Posterior cingulate gyrus (tissue), 11 donors: Measurements from ENCODE around the gene TGFBRAP1.
A peak's percentile ranks its signal among the peaks of the same experiment; 100 is the strongest.

Experiments
- DNase-seq, 10 donors: peaks; one replicate each; pipeline versions ENCODE4 v3.0.0 to v3.0.0-alpha.2; 2020 to 2021; ENCODE audit warnings: mixed read lengths in 3 of 10
- intact Hi-C: fragments of 100-400 bp; cut with DNase I; formaldehyde crosslinking; loops from one replicate; pipeline ENCODE4 v1.15.1; 2023

Gene TGFBRAP1

DNA sequence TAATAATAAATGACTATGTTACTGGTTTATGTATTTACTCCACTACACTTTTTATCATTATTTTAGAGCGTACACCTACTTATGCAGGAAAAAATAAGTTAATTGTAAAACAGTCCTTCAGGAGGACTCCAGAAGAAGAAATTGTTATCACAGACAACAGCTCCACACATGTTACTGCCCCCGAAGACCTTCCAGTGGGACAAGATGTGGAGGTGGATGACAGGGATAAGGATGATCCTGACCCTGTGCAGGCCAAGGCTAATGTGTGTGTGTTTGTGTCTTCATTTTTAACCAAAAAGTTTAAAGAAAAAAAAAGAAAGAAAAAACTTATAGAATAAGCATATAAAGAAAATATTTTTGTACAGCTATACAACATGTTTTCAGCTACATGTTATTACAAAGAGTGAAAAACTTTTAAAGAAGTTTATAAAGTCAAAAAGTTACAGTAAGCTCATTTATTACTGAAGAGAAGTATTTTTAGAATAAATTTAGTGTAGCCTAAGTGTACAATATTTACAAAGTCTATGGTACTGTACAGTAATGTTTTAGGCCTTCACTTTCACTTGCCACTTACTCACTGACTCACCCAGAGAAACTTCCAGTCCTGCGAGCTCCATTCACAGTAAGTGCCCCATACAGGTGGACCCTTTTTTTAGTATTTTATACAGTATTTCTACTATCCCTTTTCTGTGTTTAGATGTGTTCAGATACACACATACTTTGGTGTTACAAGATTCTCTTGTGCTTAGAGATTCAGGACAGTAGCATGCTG lies 7.5 kb downstream of the TGFBRAP1 start:
- intact Hi-C loops, result no loop called here
- DNase-seq, result no peak

DNA sequence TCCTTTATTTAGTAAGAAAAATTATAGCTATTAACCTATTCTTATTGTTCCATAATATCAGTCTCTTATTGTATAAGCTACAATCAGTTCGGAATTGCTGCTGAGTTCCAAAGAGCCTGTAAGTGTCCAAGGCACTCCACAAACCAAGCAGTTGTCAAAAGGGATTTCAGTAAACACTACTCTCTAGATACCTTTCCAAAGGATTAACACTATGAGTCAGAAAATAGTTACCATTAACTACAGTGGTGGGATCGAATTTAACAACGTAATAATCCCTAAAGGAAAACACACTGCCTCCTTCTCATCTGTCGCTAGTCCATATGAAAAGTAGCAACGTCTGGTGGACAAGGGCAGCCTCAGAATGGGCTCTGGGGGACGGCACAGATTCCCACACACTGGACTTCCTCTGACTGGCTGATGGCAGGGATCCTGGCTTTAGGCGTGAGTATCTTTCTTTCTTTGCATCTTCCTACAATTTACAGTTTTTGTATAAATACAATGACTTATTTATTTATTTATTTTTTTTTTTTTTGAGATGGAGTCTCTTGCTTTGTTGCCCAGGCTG lies 8.8 kb downstream of the TGFBRAP1 start:
- DNase-seq, result no peak
- intact Hi-C loops, result no loop called here

DNA sequence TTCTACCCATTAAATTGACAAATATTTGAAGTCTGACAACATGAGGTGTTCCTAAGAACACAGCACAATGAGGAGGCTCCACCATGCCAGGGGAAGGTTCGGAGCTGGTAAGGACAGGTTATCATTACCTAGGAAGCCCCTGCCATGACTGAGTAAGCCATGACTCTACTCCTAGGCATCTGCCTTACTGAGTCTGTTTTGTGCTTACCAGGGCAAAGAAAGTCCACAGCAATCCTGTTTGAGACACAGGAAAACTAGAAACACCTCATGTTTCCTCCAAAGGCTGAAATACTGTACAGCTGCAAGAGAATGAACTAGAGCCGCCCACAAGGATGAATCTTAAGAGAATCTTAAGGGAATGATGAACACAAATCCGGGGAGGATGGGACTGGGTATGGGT lies 11.6 kb downstream of the TGFBRAP1 start:
- intact Hi-C loops, result no loop called here
- DNase-seq, result no peak

DNA sequence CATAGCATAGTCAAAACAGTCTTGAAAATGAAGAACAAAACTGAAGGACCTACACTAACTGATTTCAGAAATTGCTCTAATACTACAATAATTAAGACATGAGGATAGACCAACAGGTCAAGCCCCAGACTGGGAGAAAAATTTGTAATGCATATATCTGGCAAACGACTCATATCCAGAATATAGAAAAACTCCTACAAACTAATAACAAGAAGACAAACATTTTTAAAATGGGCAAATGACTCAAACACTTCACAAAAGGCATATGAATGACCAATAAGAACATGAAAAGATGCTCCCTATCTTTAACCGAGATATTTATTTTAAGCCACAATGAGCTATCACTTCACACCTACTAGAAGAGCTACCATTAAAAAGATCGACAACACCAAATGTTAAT lies 14.2 kb downstream of the TGFBRAP1 start:
- DNase-seq, result no peak
- intact Hi-C loops, result no loop called here

DNA sequence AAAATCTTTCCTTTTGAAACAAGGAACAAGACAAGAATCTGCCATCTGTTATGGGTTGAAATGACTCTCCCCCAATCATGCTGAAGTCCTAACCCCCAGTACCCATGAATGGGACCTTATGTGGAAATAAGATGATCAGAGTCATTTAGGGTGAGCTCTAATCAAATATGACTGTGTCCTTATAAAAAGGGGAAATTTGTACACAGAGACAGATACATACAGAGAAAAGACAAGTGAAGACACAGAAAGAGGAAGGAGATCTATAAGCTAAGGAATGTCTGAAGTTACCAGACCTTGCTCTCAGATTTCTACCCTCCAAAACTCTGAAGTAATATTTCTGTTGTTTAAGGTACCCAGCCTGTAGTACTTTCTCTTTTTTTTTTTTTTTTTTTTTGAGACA lies 15.7 kb downstream of the TGFBRAP1 start:
- DNase-seq, result no peak
- intact Hi-C loops, result no loop called here

DNA sequence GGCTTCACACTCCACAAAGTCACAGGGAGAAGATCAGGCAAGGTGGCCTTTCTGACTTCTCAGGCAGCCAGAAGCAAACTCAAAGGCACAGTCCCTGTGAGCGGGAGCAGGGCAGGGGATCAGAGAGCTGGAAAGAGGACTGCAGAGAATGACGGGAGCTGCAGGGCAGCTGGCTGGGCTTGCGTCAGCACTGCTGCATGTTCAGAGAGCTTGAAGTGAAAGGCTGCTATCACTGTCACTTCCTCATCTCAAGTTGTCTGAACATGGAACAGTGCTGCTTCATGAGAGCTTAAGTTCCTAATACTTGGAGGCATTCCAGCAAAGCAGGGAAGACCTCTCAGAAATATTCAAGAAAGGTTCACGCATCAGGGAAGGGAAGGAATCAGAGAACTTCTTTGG lies 20.4 kb downstream of the TGFBRAP1 start:
- DNase-seq, result peak in 6 of 10 donors; percentile 24 to 92 (median 32)
- intact Hi-C loops, result no loop called here

DNA sequence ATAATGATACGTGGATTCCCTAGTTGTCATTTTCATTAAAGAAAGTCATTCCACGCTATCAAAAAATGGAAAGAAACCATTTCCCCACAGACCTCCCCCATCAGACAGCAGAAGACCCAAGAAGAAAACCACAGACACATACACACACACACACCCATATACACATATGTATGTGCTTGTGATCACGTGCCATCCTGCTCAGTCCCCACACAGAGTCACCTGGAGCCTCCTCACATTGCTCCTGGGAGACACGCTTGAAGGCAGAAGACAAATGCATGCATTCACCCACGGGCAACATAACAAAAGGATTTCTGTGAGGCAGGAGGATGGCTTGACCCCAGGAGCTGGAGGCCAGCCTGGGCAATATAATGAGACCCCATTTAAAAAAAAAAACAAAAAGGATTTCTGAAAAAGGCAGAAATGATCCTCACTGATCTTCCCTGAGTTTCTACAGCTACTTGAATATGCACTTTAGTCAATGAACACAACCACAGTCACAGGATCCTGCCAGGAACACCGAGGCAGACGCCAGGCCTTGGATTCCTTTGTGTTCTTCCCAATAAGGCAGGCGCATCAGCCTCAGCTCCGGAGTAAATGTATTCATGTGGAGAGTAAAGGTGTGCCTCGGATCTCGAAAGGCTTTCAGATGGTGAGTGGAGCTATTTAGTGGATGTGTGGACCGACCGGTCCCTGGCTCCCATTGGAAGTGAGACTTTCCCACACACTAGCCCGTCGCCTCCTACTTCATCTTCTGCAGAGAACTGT lies 21.0 kb downstream of the TGFBRAP1 start:
- DNase-seq, result peak in 1 of 10 donors; percentile 19
- intact Hi-C loops, result no loop called here

DNA sequence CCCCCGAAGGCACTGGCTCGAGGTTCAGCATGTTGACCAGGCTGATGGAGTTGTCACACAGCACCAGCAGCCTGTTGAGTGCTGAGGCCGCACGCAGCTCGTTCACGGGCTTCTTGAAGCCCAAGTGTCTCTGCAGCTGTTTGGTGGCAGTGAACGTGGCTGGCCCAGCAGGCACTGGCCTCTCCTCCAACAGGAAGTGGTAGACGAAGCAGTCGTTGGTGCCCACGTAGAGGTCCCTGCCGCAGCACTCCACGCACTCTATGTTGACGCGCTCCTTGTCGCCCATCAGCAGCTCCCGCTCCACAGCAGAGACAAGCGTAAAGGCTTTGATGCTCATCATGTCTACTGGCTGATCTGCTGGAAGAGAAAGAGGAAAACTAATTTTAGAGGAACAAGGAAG lies 21.6 kb downstream of the TGFBRAP1 start:
- DNase-seq, result no peak
- intact Hi-C loops, result no loop called here

DNA sequence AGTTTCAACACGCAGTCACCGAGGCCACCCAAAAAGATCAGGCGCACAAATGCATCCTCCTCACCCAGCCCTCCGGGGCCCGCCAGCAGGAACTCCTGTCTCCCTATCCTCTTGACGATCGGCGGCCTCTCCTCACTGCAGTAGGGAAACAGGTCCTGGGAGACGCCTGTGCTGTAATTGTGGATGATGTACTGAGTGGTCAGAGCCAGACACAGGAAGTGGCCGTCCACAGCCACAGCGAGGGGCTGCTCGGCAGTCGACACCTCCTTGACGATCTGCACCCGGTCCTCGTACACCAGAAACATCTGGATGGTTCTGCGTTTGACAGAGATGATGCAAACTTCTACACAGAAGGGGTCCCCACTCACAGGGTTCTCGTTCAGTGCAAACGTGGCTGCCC lies 22.0 kb downstream of the TGFBRAP1 start:
- intact Hi-C loops, result no loop called here
- DNase-seq, result no peak

DNA sequence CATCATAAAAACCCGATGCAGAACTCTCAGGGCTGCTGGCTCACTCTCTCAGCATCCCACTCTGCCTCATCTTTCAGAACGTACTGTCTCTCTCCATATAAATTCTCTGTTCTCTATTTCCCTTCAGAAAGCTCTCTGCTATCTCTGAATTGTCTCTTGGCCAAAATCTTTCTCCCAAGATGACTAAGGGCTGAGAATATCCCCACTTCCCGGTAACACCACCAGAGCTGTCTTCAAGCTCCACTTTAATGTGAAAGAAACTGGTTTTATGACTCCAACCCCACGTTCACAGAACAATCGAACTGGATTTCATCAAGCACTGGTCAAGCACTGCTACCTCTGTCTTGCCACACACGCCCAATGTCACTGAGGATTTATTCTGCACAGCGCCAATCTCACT lies 22.4 kb downstream of the TGFBRAP1 start:
- no peak for DNase-seq
- intact Hi-C loops, result no loop called here

DNA sequence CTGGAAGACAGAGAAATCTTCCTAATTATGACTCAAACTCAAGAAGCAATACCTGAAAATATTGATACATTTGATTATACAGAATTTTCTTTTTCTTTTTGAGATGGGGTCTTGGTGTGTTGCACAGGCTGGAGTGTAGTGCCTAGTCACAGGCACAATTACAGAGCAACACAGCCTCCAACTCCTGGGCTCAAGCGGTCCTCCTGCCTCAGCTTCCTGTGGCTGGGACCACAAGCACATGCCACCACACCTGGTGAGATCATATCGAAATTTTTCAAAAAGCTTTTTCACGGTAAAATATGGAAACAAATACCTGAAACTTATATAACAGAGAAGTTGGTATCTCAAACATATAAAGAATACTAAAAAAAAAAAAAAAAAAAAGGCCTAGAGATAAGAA lies 27.9 kb downstream of the TGFBRAP1 start:
- DNase-seq, result no peak
- intact Hi-C loops, result no loop called here

DNA sequence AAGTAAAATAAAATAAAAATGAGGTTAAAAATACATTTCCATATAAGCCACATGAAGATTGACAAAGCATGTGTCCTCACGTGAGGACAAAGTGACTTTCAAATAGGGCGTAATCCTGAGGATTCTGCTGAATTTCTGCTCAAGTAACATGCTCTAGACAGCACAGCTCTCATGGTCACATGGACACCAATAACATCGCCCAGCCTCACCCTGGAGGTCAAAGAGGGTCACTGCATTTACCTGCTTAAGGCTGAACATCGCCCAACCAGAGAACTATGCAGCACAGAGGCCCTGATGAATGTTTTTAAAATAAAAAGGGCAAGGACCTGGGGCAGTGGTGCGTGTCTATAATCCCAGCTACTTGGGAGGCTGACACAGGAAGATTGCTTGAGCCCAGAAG lies 30.2 kb downstream of the TGFBRAP1 start:
- DNase-seq, result no peak
- intact Hi-C loops, result no loop called here

DNA sequence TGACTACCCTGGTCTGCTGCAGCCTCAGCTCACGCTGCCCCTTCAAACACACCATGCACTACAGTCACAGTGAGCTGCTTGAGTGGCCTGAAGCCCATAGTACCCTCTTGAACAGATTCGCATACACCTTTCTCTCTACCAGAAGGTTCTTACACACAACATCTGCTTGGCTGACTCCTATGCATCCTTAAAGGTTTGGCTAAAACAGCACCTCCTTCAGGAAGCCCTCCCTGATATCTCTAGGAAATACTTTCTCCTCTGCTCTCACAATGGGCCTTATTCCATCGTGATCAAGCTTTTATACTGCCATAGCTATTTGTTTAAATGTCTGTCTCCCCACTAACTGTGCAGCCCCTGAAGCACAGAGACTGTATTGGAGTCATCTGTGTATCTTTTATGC lies 31.5 kb downstream of the TGFBRAP1 start:
- intact Hi-C loops, result no loop called here

DNA sequence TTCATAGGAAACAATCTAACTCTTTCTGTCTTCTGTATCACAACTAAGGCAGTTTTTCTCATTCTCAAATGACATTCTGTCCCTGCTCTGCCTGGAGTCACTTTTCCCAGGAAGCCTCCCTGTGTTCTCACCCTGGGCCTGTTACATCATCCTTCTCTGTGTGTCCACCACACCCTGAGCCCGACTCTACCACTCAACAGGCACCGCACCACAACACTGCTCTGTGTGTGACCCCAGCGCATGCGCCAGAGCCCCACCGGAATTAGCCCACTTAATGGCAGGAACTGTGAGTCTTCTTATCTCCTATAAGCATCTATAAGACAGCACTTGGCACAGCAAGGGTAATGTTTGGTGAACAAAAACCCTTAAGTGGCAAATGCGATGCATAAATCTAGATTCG lies 32.3 kb downstream of the TGFBRAP1 start:
- peak in 1 of 10 donors; percentile 66 for DNase-seq
- intact Hi-C loops, result no loop called here

More for the DNA sequence above, 31.5 kb downstream of the TGFBRAP1 start:
- DNase-seq, result no peak

DNA sequence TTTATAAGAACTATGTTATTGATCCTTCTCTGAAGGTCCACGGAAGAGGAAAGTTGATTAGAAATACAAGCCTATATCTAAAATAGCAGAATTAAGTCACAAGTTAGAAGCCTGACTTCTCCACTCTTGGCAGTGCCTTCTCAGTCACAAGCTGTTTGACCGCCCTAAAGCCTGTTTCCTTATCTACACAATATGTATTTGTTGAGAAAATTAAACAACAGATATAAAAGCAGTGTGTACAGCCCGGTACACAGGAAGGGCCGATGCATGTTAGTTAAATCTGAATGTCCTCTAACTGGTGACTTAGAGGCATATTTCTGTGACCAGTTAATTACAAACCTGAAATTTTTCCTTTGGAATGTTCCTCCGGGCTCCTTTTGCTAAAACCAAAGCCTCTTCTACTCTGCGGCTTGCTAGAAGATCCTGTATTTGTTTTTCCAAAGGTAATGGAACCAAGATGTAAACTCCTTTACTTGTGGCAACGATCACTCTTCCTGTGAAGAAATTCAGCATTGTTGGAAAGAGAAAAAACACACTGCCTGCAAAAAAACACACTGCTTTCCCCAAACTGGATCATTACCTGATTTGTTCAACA lies 33.4 kb downstream of the TGFBRAP1 start:
- intact Hi-C loops, result no loop called here

DNA sequence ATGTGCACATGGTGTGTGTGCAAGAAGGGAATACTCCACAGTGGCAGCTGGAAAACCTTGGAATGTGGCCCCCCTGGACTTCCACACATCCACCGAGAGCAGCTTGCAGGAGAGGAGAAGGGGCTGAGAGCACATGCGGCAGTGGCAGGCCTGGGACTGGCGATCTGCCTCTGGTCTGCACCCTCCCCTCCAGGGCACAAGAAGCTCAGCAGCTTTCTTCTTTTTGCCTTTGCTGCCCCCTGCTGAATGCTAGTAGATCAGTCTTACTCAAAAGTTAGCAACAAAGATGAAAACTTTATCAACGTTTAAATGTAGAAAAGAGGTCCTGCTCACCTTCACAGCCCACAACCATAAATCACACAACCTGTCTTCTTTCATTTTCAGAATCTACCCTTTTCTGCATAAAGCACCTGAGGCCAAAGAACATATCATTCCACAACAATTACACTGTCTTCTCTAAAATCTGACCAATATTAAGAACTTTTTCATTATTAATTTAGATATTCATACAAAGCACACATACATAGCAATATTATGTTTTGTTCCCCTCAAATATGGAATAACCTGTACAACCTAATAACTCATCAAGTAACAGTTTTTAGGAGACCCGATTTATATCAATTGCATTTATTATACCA lies 34.6 kb downstream of the TGFBRAP1 start:
- intact Hi-C loops, result loop anchor here (2.0 kb wide), 1 partner anchor 180 kb away; no protein-coding TSS in a partner anchor
- DNase-seq, result peak; percentile 28 to 94 (median 70)

More for the DNA sequence above, 33.4 kb downstream of the TGFBRAP1 start:
- no peak for DNase-seq

DNA sequence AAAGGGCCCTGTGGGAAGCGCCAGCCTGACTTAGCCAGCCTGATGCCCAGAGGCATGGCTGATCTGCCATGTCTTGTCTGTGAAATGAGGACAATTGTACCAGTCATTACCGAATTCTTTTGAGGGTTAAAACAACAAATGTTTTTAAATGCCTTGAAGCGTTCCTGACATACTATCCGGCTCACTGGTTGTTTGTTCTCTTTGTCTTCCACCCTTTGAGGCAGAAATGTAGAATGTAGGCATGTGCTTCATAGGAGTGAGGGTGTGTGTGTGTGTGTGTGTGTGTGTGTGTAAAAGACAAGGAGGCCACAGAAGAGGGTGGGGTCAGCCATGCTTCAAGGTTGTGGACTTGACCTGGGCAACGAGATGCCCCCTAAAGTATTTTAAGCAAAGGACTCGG lies 35.5 kb downstream of the TGFBRAP1 start:
- intact Hi-C loops, result loop anchor here (2.0 kb wide), 1 partner anchor 179 kb away; no protein-coding TSS in a partner anchor
- no peak for DNase-seq

DNA sequence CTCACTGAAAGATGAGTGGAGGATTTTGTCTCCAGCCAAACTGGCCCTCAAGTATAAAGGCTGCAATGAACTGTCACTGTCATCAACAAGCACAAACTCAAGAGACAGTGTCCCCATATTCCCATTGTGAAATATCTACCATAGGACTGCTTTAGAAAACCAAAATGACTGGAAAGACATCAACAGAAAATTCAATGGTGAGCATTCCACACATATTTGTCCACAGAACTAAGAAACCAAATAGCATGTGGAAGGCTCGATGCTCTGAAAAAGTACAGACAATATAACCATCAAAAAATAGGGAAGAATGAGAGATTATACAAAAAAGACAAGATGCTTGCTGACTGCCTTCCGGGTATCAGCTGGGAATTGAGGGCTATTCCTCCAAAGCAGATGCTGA lies 37.6 kb downstream of the TGFBRAP1 start:
- no peak for DNase-seq
- intact Hi-C loops, result no loop called here

DNA sequence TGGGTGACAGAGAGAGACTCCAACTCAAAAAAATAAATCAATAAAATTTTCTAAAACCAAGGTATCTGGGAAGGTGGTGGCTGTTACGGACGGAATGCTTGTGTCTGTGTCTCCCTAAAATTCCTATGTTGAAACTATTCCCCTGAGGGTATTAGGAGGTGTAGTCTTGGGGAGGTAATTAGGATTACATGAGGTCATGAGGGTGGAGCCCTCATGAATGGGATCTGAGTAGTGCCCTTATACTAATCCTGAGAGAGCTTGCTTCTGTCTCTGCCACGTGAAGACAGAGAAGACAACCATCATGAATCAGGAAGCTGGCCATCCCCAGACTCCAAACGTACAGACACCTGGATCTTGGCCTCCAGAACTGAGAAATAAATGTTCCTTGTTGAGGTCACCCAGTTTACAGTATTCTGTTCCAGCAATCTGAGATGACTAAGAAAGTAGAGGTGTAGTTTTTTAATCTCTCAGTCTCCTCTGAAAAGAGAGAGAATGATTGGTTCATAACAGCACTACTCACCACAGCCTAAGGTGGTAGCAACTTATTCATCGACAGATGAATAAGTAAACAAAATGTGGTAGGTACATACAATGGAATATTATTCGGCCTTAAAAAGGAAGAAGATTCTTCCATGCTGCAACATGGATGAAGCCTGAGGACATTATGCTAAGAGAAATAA lies 38.4 kb downstream of the TGFBRAP1 start:
- DNase-seq, result no peak

DNA sequence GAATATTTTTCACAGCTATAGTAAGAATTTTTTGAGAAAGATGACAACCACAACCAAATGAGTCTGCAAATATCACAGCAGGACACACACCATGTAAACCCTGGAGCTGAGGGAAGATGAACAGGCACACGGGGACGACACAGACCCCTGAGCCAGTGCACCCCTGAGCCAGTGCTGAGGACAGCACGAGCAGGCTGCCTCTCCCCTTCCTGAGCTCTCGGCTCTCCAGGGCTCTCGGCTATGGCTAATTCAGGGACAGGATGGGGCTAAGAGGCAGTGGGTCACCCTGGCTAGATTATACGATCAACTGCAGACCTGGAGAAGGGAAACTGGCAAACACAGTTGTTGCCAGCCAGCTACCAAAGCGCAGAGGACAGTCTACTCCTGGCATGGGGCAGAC lies 41.4 kb downstream of the TGFBRAP1 start:
- intact Hi-C loops, result no loop called here
- no peak for DNase-seq

More for the DNA sequence above, 38.4 kb downstream of the TGFBRAP1 start:
- intact Hi-C loops, result no loop called here
